H9 (cell line): Measurements from ENCODE around the gene COL5A3. TPM values are rescaled to one million over a fixed set of nuclear protein-coding genes. Genes with fewer than 3 reads are reported as not detected.
A peak's percentile ranks its signal among the peaks of the same experiment; 100 is the strongest.

Source experiments
- DNase-seq: peaks from one replicate; pipeline ENCODE4 v3.0.0-alpha.2; 2017
- H2AFZ ChIP-seq: one replicate; pipeline ENCODE4 v1.6.1; 2013; ENCODE audit warnings: mild to moderate bottlenecking, low read length, control low read depth, moderate library complexity
- H2AK5ac ChIP-seq: 2 replicates; pipeline ENCODE4 v1.6.1; 2013; ENCODE audit warnings: low read length, control low read depth, mixed read lengths; ENCODE audit not compliant: insufficient read length
- H2BK120ac ChIP-seq: one replicate; pipeline ENCODE4 v1.6.1; 2013; ENCODE audit warnings: low read depth, mild to moderate bottlenecking, low read length, control low read depth, inconsistent platforms; ENCODE audit not compliant: poor library complexity, severe bottlenecking
- H2BK12ac ChIP-seq: 2 replicates; pipeline ENCODE4 v1.6.1; 2013; ENCODE audit warnings: low read length, control low read depth, mixed read lengths, low read depth; ENCODE audit not compliant: insufficient read length
- H2BK15ac ChIP-seq: 2 replicates; pipeline ENCODE4 v1.6.1; 2013; ENCODE audit warnings: low read depth, low read length, control low read depth
- H2BK20ac ChIP-seq: one replicate; pipeline ENCODE4 v1.6.1; 2013; ENCODE audit warnings: low read depth, mild to moderate bottlenecking, low read length, control low read depth, inconsistent platforms; ENCODE audit not compliant: poor library complexity, severe bottlenecking
- H2BK5ac ChIP-seq: 2 replicates; pipeline ENCODE4 v1.6.1; 2013; ENCODE audit warnings: low read length, control low read depth, mixed read lengths; ENCODE audit not compliant: insufficient read length
- H3K14ac ChIP-seq: 2 replicates; pipeline ENCODE4 v1.6.1; 2013; ENCODE audit warnings: low read length, control low read depth; ENCODE audit not compliant: insufficient read depth
- H3K18ac ChIP-seq: 2 replicates; pipeline ENCODE4 v1.6.1; 2013; ENCODE audit warnings: low read depth, mild to moderate bottlenecking, mixed read lengths, low read length, control low read depth; ENCODE audit not compliant: insufficient read length
- H3K23ac ChIP-seq: 2 replicates; pipeline ENCODE4 v1.6.1; 2013; ENCODE audit warnings: low read length, control low read depth, mixed read lengths, low read depth; ENCODE audit not compliant: insufficient read length
- H3K23me2 ChIP-seq: 2 replicates; pipeline ENCODE4 v1.6.1; 2013; ENCODE audit warnings: low read depth, mild to moderate bottlenecking, mixed read lengths, low read length, control low read depth; ENCODE audit not compliant: insufficient read length, poor library complexity, severe bottlenecking
- H3K27ac ChIP-seq: 2 replicates; pipeline ENCODE4 v1.5.1; 2013; ENCODE audit warnings: low read length, control low read depth, mixed read lengths, low read depth; ENCODE audit not compliant: insufficient read length
- H3K27me3 ChIP-seq: 2 replicates; pipeline ENCODE4 v1.6.1; 2013; ENCODE audit warnings: low read length, control low read depth, inconsistent platforms; ENCODE audit not compliant: insufficient read depth
- H3K4ac ChIP-seq: 2 replicates; pipeline ENCODE4 v1.6.1; 2013; ENCODE audit warnings: low read depth, mild to moderate bottlenecking, control low read depth, inconsistent platforms, low read length, moderate library complexity
- H3K4me1 ChIP-seq: 2 replicates; pipeline ENCODE4 v1.6.1; 2013; ENCODE audit warnings: low read length, control low read depth, inconsistent platforms; ENCODE audit not compliant: insufficient read depth
- H3K4me2 ChIP-seq: 2 replicates; pipeline ENCODE4 v1.6.1; 2013; ENCODE audit warnings: low read length, control low read depth, mixed read lengths; ENCODE audit not compliant: insufficient read length, insufficient read depth
- H3K56ac ChIP-seq: 2 replicates; pipeline ENCODE4 v1.6.1; 2013; ENCODE audit warnings: low read depth, mild to moderate bottlenecking, mixed read lengths, low read length, control low read depth; ENCODE audit not compliant: insufficient read length
- H3K79me1 ChIP-seq: 2 replicates; pipeline ENCODE4 v1.6.1; 2013; ENCODE audit warnings: low read depth, mild to moderate bottlenecking, moderate library complexity, low read length, control low read depth, inconsistent platforms; ENCODE audit not compliant: insufficient read depth, poor library complexity, severe bottlenecking
- H3K79me2 ChIP-seq: 2 replicates; pipeline ENCODE4 v1.6.1; 2013; ENCODE audit warnings: low read length, control low read depth, inconsistent platforms; ENCODE audit not compliant: insufficient read depth
- H3K9ac ChIP-seq: 2 replicates; pipeline ENCODE4 v1.6.1; 2013; ENCODE audit warnings: low read length, control low read depth, mixed read lengths; ENCODE audit not compliant: insufficient read length; ENCODE audit errors: extremely low read depth
- H3K9me3 ChIP-seq: one replicate; pipeline ENCODE4 v1.6.1; 2013; ENCODE audit warnings: low read depth, low read length, inconsistent platforms; ENCODE audit not compliant: control insufficient read depth
- H3T11ph ChIP-seq: one replicate; pipeline ENCODE4 v1.6.1; 2013; ENCODE audit warnings: mild to moderate bottlenecking, low read length, control low read depth, inconsistent platforms
- H4K20me1 ChIP-seq: one replicate; pipeline ENCODE4 v1.6.1; 2013; ENCODE audit not compliant: control insufficient read depth, insufficient read length, insufficient read depth
- H4K5ac ChIP-seq: 2 replicates; pipeline ENCODE4 v1.6.1; 2013; ENCODE audit warnings: low read depth, mild to moderate bottlenecking, mixed read lengths, low read length, control low read depth; ENCODE audit not compliant: insufficient read length
- H4K8ac ChIP-seq: replicated peaks from 2 replicates; pipeline ENCODE4 v1.6.1; 2013; ENCODE audit warnings: low read length, control low read depth, mixed read lengths, low read depth; ENCODE audit not compliant: insufficient read length
- H4K91ac ChIP-seq: 2 replicates; pipeline ENCODE4 v1.6.1; 2013; ENCODE audit warnings: low read depth, mild to moderate bottlenecking, moderate library complexity, mixed read lengths, low read length, control low read depth; ENCODE audit not compliant: insufficient read length
- H3K27ac Mint-ChIP-seq, 3 experiments: 2 replicates in 2 of 3; 3 replicates in 1 of 3; pipeline ENCODE4 v1.8.0; 2020 to 2021; ENCODE audit warnings: mixed read lengths in 3 of 3, mild to moderate bottlenecking in 1 of 3, moderate library complexity in 1 of 3
- H3K27me3 Mint-ChIP-seq: 2 replicates; pipeline ENCODE4 v1.8.0; 2021; ENCODE audit warnings: low read depth, mild to moderate bottlenecking, moderate library complexity, mixed read lengths
- H3K36me3 Mint-ChIP-seq, 3 experiments: 2 replicates in 2 of 3; 3 replicates in 1 of 3; pipeline ENCODE4 v1.8.0; 2020 to 2021; ENCODE audit warnings: low read depth in 3 of 3, mixed read lengths in 3 of 3; ENCODE audit not compliant: insufficient read depth in 1 of 3
- H3K4me1 Mint-ChIP-seq, 2 experiments: 2 replicates each; pipeline ENCODE4 v1.8.0; 2020; ENCODE audit warnings: mixed read lengths in 2 of 2
- H3K4me3 Mint-ChIP-seq, 2 experiments: 2 replicates in 1 of 2; 3 replicates in 1 of 2; pipeline ENCODE4 v1.8.0; 2020 to 2021; ENCODE audit warnings: mild to moderate bottlenecking in 2 of 2, mixed read lengths in 2 of 2, moderate library complexity in 1 of 2
- H3K9me3 Mint-ChIP-seq, 2 experiments: 2 replicates in 1 of 2; 3 replicates in 1 of 2; pipeline ENCODE4 v1.8.0; 2020; ENCODE audit warnings: mild to moderate bottlenecking in 2 of 2, mixed read lengths in 2 of 2, moderate library complexity in 1 of 2
- CTCF ChIP-seq: fragments of 200-600 bp; sonication (generic); conservative IDR thresholded peaks from 3 replicates; pipeline ENCODE4 v1.8.0; 2021; ENCODE audit warnings: antibody characterized with exemption, mild to moderate bottlenecking
- WGBS: extraction: QIAGEN DNeasy Blood & Tissue Kit; methylation state at CpG from one replicate; pipeline ENCODE4 v1.1.7; 2013; ENCODE audit warnings: missing lambda C conversion rate, low lambda C conversion rate, mixed read lengths; ENCODE audit not compliant: insufficient read length; ENCODE audit errors: extremely low coverage; 5-methylcytosine and 5-hydroxymethylcytosine counted together
- total RNA-seq: library from RNA; stranded (reverse); gene quantifications from 2 replicates; pipeline ENCODE4 v1.2.1, GENCODE V29; 2021

COL5A3 gene
- total RNA-seq, 1 experiment from 2014 or later, result 0.72 TPM

GRCh38 chr19:9917321-9917720 is 93.0 kb downstream of the COL5A3 start:
- no peak overlapping the region for H3K9ac ChIP-seq
- Mint-ChIP-seq H3K27ac (peak overlapping the region in 1 of 3 experiments; percentile 41; a peak in 4 of 7 replicates), H3K4me1 (peaks cover 13 to 16% of the 10 kb centered on the region in 2 experiments)

More at GRCh38 chr19:9917321-9917720, 93.0 kb downstream of the COL5A3 start:
- Histone ChIP-seq H2BK120ac (no peak overlapping the region), H3K56ac (no peak overlapping the region), H3K27ac (no peak overlapping the region), H2BK15ac (no peak overlapping the region), H2AK5ac (no peak overlapping the region), H2BK12ac (no peak overlapping the region), H2AFZ (no peak overlapping the region), H3K23me2 (peaks cover 11% of the 10 kb centered on the region), H3K4me2 (peak overlapping the region; percentile 5), H3K9me3 (no peaks in the 10 kb centered on the region), H3K18ac (no peak overlapping the region), H3K23ac (no peak overlapping the region), H4K5ac (no peak overlapping the region), H2BK20ac (no peak overlapping the region), H4K20me1 (peaks cover 2% of the 10 kb centered on the region), H2BK5ac (no peak overlapping the region), H3T11ph (no peak overlapping the region), H3K4ac (no peak overlapping the region), H3K27me3 (no peaks in the 10 kb centered on the region), H4K8ac (no peak overlapping the region), H3K4me1 (no peaks in the 10 kb centered on the region), H4K91ac (no peak overlapping the region), H3K79me2 (no peaks in the 10 kb centered on the region), H3K79me1 (peaks cover 2% of the 10 kb centered on the region), H3K14ac (no peak overlapping the region)
- H3K36me3 Mint-ChIP-seq, result peaks cover 2 to 10% (median 8%) of the 10 kb centered on the region in 3 experiments; a peak in 6 of 7 replicates
- no peak for TF ChIP-seq CTCF
- H3K4me3 Mint-ChIP-seq, result peak overlapping the region in 1 of 2 experiments; percentile 38; a peak in 1 of 5 replicates
- WGBS, result no CpG with 5 or more reads among the region's 3 CpGs
- H3K9me3 Mint-ChIP-seq, result no peaks in the 10 kb centered on the region; a peak in 1 of 5 replicates
- peak; percentile 76 for DNase-seq
- no peaks in the 10 kb centered on the region; the same call in 1 of the 2 replicates for H3K27me3 Mint-ChIP-seq
